OCI-LY3 (cell line): ENCODE results near the gene BSPRY.

Source experiments
- H2AFZ ChIP-seq: fragments of 200-600, 300-600 bp; shearing (Covaris generic); 2 replicates; pipeline ENCODE4 v1.6.0; 2014; ENCODE audit warnings: antibody characterized with exemption, low read depth, low read length
- H3K27ac ChIP-seq: fragments of 200-600, 300-600 bp; sonication (generic); 2 replicates; pipeline ENCODE4 v1.5.1; 2014; ENCODE audit warnings: mild to moderate bottlenecking, low read length, moderate library complexity, mixed read lengths
- H3K27me3 ChIP-seq: fragments of 200-600, 300-600 bp; sonication (generic); 2 replicates; pipeline ENCODE4 v1.6.1; 2014; ENCODE audit warnings: low read depth, low read length, mixed read lengths
- H3K36me3 ChIP-seq: fragments of 200-600, 300-600 bp; sonication (generic); replicated peaks from 2 replicates; pipeline ENCODE3; 2014; ENCODE audit warnings: low read depth, low read length, mixed read lengths
- H3K4me1 ChIP-seq: fragments of 300-600, 200-600 bp; sonication (generic); 2 replicates; pipeline ENCODE4 v1.6.1; 2014; ENCODE audit warnings: low read length, mixed read lengths
- H3K4me2 ChIP-seq: fragments of 200-600, 300-600 bp; sonication (generic); 2 replicates; pipeline ENCODE4 v1.6.1; 2014; ENCODE audit warnings: low read length, mixed read lengths
- H3K4me3 ChIP-seq: fragments of 300-600, 200-600 bp; sonication (generic); 2 replicates; pipeline ENCODE4 v1.5.1; 2014; ENCODE audit warnings: antibody characterized with exemption, mild to moderate bottlenecking, low read length, moderate library complexity
- H3K79me2 ChIP-seq: fragments of 300-600, 200-600 bp; shearing (Covaris generic); 2 replicates; pipeline ENCODE4 v1.6.1; 2014; ENCODE audit warnings: mild to moderate bottlenecking, low read length, mixed read lengths
- H3K9ac ChIP-seq: fragments of 300-600, 200-600 bp; shearing (Covaris generic); 2 replicates; pipeline ENCODE4 v1.6.0; 2014; ENCODE audit warnings: mild to moderate bottlenecking, low read length, moderate library complexity
- H3K9me3 ChIP-seq: fragments of 200-600, 300-600 bp; shearing (Covaris generic); 2 replicates; pipeline ENCODE4 v1.6.1; 2014; ENCODE audit warnings: low read length, mixed read lengths; ENCODE audit not compliant: insufficient read depth
- H4K20me1 ChIP-seq: fragments of 200-600, 300-600 bp; sonication (generic); 2 replicates; pipeline ENCODE4 v1.6.1; 2016; ENCODE audit warnings: low read length, mixed read lengths; ENCODE audit not compliant: insufficient read depth
- EZH2phosphoT487 ChIP-seq: fragments of 200-600 bp; shearing (Covaris generic); IDR thresholded peaks from 2 replicates; pipeline ENCODE4 v1.6.1; 2018; ENCODE audit warnings: antibody characterized with exemption, mixed run types, low read depth
- TF ChIP-seq, protein P1 (sequence below): fragments of 200-600, 300-600 bp; sonication (generic); IDR thresholded peaks from 2 replicates; pipeline ENCODE4 v1.5.1; 2014; ENCODE audit warnings: antibody characterized with exemption, low read length, low read depth

The BSPRY gene

DNA sequence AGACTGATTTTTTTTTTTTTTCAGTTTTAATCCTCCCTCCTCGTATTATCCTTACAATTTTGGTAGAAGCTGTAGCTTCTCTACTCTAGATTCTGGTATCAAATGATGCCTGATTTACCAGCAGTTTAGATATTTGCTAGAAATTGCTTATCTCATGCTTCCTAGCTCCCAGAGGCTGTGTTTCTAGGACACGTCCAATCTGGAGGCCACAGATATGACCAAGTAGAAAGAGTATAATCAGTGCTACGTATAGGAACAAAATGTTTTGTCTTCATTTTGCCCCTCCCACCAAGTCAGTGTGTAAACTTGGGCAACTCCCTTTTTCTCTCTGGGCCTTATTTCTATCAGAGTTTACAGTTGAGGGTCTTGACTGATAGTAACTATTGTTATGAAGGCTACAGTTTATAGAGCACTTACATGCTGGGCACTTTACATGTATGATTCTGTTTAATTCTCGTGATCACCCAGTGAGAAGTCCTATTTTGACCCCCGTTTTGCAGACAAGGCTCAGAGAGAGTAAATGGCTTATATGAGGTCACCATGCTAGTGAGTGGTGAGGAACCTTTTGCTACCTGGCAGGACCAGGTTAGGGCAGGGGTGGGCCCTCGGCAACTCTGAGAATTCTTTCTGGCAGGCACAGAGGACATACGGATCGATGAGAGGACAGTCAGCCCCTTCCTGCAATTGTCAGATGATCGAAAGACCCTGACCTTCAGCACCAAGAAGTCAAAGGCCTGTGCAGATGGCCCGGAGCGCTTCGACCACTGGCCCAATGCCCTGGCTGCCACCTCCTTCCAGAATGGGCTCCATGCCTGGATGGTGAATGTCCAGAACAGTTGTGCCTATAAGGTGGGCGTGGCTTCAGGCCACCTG is 19.9 kb downstream of the BSPRY start:
- Histone ChIP-seq H3K4me2 (no peak overlapping the region), H4K20me1 (no peaks in the 10 kb centered on the region; the same call in 1 of the 2 replicates), H3K4me3 (no peak overlapping the region), H3K9me3 (no peaks in the 10 kb centered on the region), H3K36me3 (peaks cover 20% of the 10 kb centered on the region), H3K27ac (no peak overlapping the region), H3K27me3 (no peaks in the 10 kb centered on the region), H3K4me1 (no peaks in the 10 kb centered on the region), H2AFZ (no peak overlapping the region), H3K9ac (no peak overlapping the region), H3K79me2 (no peaks in the 10 kb centered on the region)
- no peak for TF ChIP-seq EZH2phosphoT487
- TF ChIP-seq, protein P1, sequence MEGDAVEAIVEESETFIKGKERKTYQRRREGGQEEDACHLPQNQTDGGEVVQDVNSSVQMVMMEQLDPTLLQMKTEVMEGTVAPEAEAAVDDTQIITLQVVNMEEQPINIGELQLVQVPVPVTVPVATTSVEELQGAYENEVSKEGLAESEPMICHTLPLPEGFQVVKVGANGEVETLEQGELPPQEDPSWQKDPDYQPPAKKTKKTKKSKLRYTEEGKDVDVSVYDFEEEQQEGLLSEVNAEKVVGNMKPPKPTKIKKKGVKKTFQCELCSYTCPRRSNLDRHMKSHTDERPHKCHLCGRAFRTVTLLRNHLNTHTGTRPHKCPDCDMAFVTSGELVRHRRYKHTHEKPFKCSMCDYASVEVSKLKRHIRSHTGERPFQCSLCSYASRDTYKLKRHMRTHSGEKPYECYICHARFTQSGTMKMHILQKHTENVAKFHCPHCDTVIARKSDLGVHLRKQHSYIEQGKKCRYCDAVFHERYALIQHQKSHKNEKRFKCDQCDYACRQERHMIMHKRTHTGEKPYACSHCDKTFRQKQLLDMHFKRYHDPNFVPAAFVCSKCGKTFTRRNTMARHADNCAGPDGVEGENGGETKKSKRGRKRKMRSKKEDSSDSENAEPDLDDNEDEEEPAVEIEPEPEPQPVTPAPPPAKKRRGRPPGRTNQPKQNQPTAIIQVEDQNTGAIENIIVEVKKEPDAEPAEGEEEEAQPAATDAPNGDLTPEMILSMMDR, result no peak

DNA sequence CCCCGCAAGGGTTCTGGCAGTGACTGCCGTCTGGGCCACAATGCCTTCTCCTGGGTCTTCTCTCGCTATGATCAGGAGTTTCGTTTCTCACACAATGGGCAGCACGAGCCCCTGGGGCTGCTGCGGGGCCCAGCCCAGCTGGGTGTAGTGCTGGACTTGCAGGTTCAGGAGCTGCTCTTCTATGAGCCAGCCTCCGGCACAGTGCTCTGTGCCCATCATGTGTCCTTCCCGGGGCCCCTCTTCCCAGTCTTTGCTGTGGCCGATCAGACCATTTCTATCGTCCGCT is 20.5 kb downstream of the BSPRY start:
- no peak overlapping the region for H3K27ac ChIP-seq
- no peak overlapping the region for H2AFZ ChIP-seq
- no peaks in the 10 kb centered on the region for H3K27me3 ChIP-seq
- H3K4me3 ChIP-seq, result no peak overlapping the region
- H3K4me2 ChIP-seq, result no peak overlapping the region
- H3K9ac ChIP-seq, result no peak overlapping the region
- TF ChIP-seq, protein P1, result no peak
- no peak for TF ChIP-seq EZH2phosphoT487
- no peaks in the 10 kb centered on the region for H3K9me3 ChIP-seq
- H4K20me1 ChIP-seq, result no peaks in the 10 kb centered on the region; the same call in 1 of the 2 replicates
- peaks cover 24% of the 10 kb centered on the region for H3K36me3 ChIP-seq
- no peaks in the 10 kb centered on the region for H3K79me2 ChIP-seq
- no peaks in the 10 kb centered on the region for H3K4me1 ChIP-seq

DNA sequence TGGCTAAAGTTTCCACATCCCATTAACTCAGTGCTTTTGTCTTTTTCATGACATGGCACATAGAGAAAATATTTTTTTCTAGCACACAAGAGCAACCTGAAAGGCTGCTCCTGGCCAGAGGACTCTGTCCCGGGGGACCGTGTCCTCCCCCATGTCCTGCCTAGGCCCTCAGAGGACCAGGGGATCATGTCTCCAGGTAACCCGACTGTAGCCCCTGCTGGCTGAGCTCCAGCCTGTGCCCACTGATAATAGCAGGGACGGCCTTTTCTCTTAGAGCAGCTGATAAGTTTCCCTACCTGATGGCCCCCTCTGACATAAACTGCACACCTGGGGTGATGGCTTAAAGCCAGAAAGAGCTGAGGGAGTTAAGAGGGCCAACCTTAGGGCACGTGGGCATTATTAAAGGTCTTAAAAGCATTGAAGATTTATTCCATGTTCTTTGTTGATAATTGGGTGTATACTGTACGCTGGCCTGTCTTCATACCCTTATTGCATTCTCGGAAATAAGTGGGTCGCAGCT is 21.5 kb downstream of the BSPRY start:
- Histone ChIP-seq H3K9ac (no peak overlapping the region), H3K4me1 (peaks cover 4% of the 10 kb centered on the region; the same call in 1 of the 2 replicates), H3K9me3 (no peaks in the 10 kb centered on the region), H3K4me2 (no peak overlapping the region), H3K27me3 (no peaks in the 10 kb centered on the region), H4K20me1 (no peaks in the 10 kb centered on the region; the same call in 1 of the 2 replicates), H3K4me3 (no peak overlapping the region), H3K27ac (no peak overlapping the region), H3K36me3 (peaks cover 32% of the 10 kb centered on the region), H3K79me2 (peaks cover 6% of the 10 kb centered on the region), H2AFZ (no peak overlapping the region)
- no peak for TF ChIP-seq EZH2phosphoT487
- TF ChIP-seq, protein P1, result no peak

DNA sequence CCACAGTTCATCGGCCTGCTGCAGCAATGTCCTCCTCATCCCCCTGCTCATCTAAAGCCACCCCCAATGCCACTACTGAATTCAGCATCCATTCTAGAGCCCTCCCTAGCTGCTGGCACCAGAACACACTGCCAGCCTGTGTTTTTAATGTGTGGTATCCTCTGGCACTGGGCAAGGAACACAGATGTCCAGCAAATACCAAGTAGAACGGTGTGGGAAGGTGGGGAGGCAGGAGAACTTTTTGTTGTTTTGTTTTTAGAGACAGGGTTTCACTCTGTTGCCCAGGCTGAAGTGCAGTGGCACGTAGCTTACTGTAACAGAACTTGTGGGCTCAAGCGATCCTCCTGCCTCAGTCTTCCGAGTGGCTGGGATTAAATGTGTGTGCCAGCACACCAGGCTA is 22.7 kb downstream of the BSPRY start:
- H3K36me3 ChIP-seq, result peaks cover 32% of the 10 kb centered on the region
- no peaks in the 10 kb centered on the region for H3K9me3 ChIP-seq
- no peak overlapping the region for H3K9ac ChIP-seq
- no peaks in the 10 kb centered on the region; the same call in 1 of the 2 replicates for H4K20me1 ChIP-seq
- peaks cover 4% of the 10 kb centered on the region; the same call in 1 of the 2 replicates for H3K4me1 ChIP-seq
- no peak for TF ChIP-seq EZH2phosphoT487
- H3K79me2 ChIP-seq, result peaks cover 11% of the 10 kb centered on the region
- H2AFZ ChIP-seq, result no peak overlapping the region
- no peaks in the 10 kb centered on the region for H3K27me3 ChIP-seq
- H3K27ac ChIP-seq, result no peak overlapping the region
- no peak overlapping the region for H3K4me2 ChIP-seq
- no peak overlapping the region for H3K4me3 ChIP-seq
